ENCODE measurements around the gene TP53BP2.

TP53BP2 gene

GRCh38 chr1:223733898-223734852 is 111.6 kb downstream of the TP53BP2 start:
- DNase-seq (ENCODE audit: low spot score): no peak
- TF ChIP-seq CTCF (IDR thresholded peaks at IDR 0.05; ENCODE audit: extremely low read depth, missing control alignments): no peak

- DNase-seq (ENCODE audit: low spot score): no peak
- TF ChIP-seq CTCF (IDR thresholded peaks at IDR 0.05; ENCODE audit: extremely low read depth, missing control alignments): no peak
These were observed 112.6 kb downstream of the TP53BP2 start for GRCh38 chr1:223732993-223733798.

GRCh38 chr1:223731133-223731770 is 114.5 kb downstream of the TP53BP2 start:
- no peak for TF ChIP-seq CTCF (IDR thresholded peaks at IDR 0.05; ENCODE audit: extremely low read depth, missing control alignments)
- no peak for DNase-seq (ENCODE audit: low spot score)

- no peak for TF ChIP-seq CTCF (IDR thresholded peaks at IDR 0.05; ENCODE audit: extremely low read depth, missing control alignments)
- DNase-seq (ENCODE audit: low spot score): no peak
These were observed 115.1 kb downstream of the TP53BP2 start for GRCh38 chr1:223730479-223731132.

DNA sequence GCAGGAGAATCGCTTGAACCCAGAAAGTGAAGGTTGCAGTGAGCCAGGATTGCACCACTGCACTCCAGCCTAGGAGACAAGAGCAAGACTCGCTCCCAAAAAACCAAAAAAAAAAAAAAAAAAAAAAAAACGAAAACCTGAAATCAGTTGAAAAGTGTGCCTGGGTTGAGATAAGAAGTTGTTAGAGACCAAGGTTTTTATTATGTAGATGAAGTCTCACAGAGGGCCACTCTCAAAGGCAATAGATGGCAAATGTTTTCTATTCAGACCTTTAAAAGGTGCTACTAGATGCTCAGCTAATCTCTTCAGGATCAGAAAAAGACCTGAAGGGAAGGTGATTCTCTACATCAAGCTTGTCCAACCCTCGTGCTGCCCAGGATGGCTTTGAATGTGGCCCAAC is 115.8 kb downstream of the TP53BP2 start:
- no peak for DNase-seq (ENCODE audit: low spot score)
- no peak for TF ChIP-seq CTCF (IDR thresholded peaks at IDR 0.05; ENCODE audit: extremely low read depth, missing control alignments)
